ACC112 (cell line): Measurements from ENCODE around the gene WT1.

Experiments
- H2AFZ ChIP-seq: fragments of 200-600 bp; sonication (generic); one replicate; pipeline ENCODE4 v1.6.0; 2017; ENCODE audit warnings: antibody characterized with exemption, low read length; ENCODE audit not compliant: unreplicated experiment
- H3K27ac ChIP-seq: fragments of 200-600 bp; sonication (generic); 2 replicates; pipeline ENCODE4 v1.5.1; 2014; ENCODE audit warnings: low read depth, mild to moderate bottlenecking, antibody characterized with exemption, low read length, moderate library complexity
- H3K27me3 ChIP-seq: fragments of 200-600 bp; sonication (generic); 2 replicates; pipeline ENCODE4 v1.6.1; 2014; ENCODE audit warnings: mild to moderate bottlenecking, antibody characterized with exemption, low read length, moderate library complexity, mixed read lengths; ENCODE audit not compliant: insufficient read depth
- H3K36me3 ChIP-seq: fragments of 200-600 bp; sonication (generic); 2 replicates; pipeline ENCODE4 v1.6.1; 2016; ENCODE audit warnings: mild to moderate bottlenecking, antibody characterized with exemption, low read length, moderate library complexity, mixed read lengths; ENCODE audit not compliant: insufficient read depth
- H3K4me1 ChIP-seq: fragments of 200-600 bp; sonication (generic); one replicate; pipeline ENCODE4 v1.6.1; 2016; ENCODE audit warnings: low read length, mixed read lengths; ENCODE audit not compliant: insufficient read depth, unreplicated experiment, control insufficient read depth
- H3K4me3 ChIP-seq: fragments of 200-600 bp; sonication (generic); 2 replicates; pipeline ENCODE4 v1.5.1; 2014; ENCODE audit warnings: mild to moderate bottlenecking, low read depth, low read length
- H3K79me2 ChIP-seq: fragments of 200-600 bp; sonication (generic); one replicate; pipeline ENCODE4 v1.6.0; 2016; ENCODE audit warnings: low read length; ENCODE audit not compliant: control insufficient read depth, unreplicated experiment, insufficient read depth

Gene WT1

GRCh38 chr11:32420937-32421901 is 14.1 kb downstream of the WT1 start:
- H3K36me3 ChIP-seq, result no peaks in the 10 kb centered on the region
- no peaks in the 10 kb centered on the region for H3K4me1 ChIP-seq
- no peak overlapping the region for H3K27ac ChIP-seq
- H3K79me2 ChIP-seq, result no peaks in the 10 kb centered on the region
- no peak overlapping the region for H3K4me3 ChIP-seq
- H3K27me3 ChIP-seq, result peaks cover 94% of the 10 kb centered on the region
- H2AFZ ChIP-seq, result no peak overlapping the region

- Histone ChIP-seq H3K4me3 (no peak overlapping the region), H3K4me1 (no peaks in the 10 kb centered on the region), H2AFZ (no peak overlapping the region), H3K27me3 (peaks cover 93% of the 10 kb centered on the region), H3K79me2 (no peaks in the 10 kb centered on the region), H3K36me3 (no peaks in the 10 kb centered on the region), H3K27ac (no peak overlapping the region)
Observed at GRCh38 chr11:32420139-32420538, 15.2 kb downstream of the WT1 start.

- peaks cover 92% of the 10 kb centered on the region for H3K27me3 ChIP-seq
- H3K27ac ChIP-seq, result no peak overlapping the region
- H2AFZ ChIP-seq, result no peak overlapping the region
- H3K36me3 ChIP-seq, result no peaks in the 10 kb centered on the region
- H3K4me3 ChIP-seq, result no peak overlapping the region
- H3K4me1 ChIP-seq, result no peaks in the 10 kb centered on the region
- no peaks in the 10 kb centered on the region for H3K79me2 ChIP-seq
Observed at GRCh38 chr11:32418836-32419235, 16.5 kb downstream of the WT1 start.

- Histone ChIP-seq H3K79me2 (no peaks in the 10 kb centered on the region), H2AFZ (no peak overlapping the region), H3K4me3 (no peak overlapping the region), H3K27ac (no peak overlapping the region), H3K27me3 (peaks cover 93% of the 10 kb centered on the region), H3K4me1 (no peaks in the 10 kb centered on the region), H3K36me3 (no peaks in the 10 kb centered on the region)
Observed at GRCh38 chr11:32417806-32418205, 17.5 kb downstream of the WT1 start.

DNA sequence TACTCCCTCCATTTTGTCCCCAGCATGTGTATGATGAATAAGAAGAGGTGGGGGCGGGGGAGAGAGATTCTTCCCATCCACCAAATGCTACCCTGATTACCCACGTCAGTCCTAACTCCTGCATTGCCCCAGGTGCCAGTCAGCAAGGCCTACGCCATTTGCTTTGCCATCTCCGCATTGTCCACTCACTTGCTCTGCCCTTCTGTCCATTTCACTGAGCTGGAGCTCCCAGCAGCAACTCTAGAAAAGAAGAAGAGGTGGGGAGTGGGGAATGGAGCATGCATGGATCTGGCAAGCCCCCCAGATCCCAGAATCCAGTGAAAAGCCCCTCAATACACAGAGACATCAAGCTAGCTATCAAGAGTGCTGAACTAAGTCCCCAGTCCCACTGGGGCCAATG is 19.0 kb downstream of the WT1 start:
- Histone ChIP-seq H3K4me3 (no peak overlapping the region), H3K36me3 (no peaks in the 10 kb centered on the region), H3K27ac (no peak overlapping the region)

DNA sequence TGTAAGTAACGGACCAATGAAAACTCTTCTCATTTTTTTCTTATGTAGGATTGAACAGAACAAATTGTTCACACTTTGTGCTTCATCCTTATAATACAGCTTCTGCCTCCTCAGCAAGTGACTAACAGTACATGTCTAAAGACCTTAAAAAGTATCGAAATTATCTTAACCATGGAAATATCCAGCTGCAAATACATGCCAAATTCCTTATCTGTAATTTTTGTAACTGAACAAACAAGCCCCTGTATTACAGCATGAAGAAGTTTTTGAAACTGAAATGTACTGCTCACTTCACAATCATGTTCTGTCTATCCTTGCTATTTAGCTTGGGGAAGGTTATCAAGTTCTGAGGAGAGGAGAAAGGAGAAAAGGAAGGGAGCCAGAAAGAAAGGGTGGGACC is 20.4 kb downstream of the WT1 start:
- peaks cover 96% of the 10 kb centered on the region for H3K27me3 ChIP-seq
- no peak overlapping the region for H3K27ac ChIP-seq
- H3K4me3 ChIP-seq, result no peak overlapping the region
- H3K79me2 ChIP-seq, result no peaks in the 10 kb centered on the region
- H3K4me1 ChIP-seq, result no peaks in the 10 kb centered on the region
- H2AFZ ChIP-seq, result no peak overlapping the region
- H3K36me3 ChIP-seq, result no peaks in the 10 kb centered on the region

More for the DNA sequence above, 19.0 kb downstream of the WT1 start:
- H3K79me2 ChIP-seq, result no peaks in the 10 kb centered on the region
- H2AFZ ChIP-seq, result no peak overlapping the region
- peaks cover 94% of the 10 kb centered on the region for H3K27me3 ChIP-seq
- H3K4me1 ChIP-seq, result no peaks in the 10 kb centered on the region

DNA sequence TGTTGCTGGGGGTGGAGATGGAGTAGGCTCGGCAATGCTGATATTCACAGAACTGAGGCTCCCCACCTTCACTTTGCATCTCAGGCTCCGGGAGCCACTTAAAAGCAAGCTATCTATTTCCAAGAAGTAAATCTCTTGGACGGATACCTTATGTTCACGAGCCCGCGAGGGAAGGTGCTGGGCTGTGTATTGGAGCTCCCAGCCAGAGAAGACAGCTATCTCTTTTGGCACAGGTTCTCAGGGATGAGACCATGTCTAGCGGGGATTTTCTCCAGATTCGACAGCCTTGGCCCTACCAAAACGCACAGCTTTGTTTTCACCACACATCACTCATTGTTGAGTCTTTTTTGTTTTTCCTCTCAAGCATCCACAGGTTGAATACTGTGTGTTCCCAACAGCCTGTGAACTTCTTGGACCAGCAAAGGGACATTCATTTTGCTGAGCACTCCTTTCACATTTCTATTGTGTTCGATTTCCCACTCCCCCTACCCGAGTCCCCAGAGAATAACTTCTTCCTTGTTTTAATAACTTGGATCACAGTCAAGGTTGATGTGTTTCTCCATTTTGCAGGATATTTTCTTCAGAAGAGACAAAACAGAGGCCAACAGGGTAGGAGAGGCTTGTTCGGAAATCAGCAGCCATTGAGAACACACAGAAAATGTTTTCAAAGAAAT is 23.3 kb downstream of the WT1 start:
- H3K27ac ChIP-seq, result no peak overlapping the region
- no peaks in the 10 kb centered on the region for H3K4me1 ChIP-seq
- no peaks in the 10 kb centered on the region for H3K79me2 ChIP-seq
- no peaks in the 10 kb centered on the region for H3K36me3 ChIP-seq
- peaks cover 90% of the 10 kb centered on the region for H3K27me3 ChIP-seq
- no peak overlapping the region for H2AFZ ChIP-seq
- no peak overlapping the region for H3K4me3 ChIP-seq

- Histone ChIP-seq H3K79me2 (no peaks in the 10 kb centered on the region), H3K4me1 (no peaks in the 10 kb centered on the region), H2AFZ (no peak overlapping the region), H3K4me3 (no peak overlapping the region), H3K36me3 (no peaks in the 10 kb centered on the region), H3K27me3 (peaks cover 84% of the 10 kb centered on the region), H3K27ac (no peak overlapping the region)
Observed at GRCh38 chr11:32405592-32405991, 29.7 kb downstream of the WT1 start.

GRCh38 chr11:32402836-32403235 is 32.5 kb downstream of the WT1 start:
- Histone ChIP-seq H2AFZ (no peak overlapping the region), H3K4me3 (no peak overlapping the region), H3K27me3 (peaks cover 85% of the 10 kb centered on the region), H3K79me2 (no peaks in the 10 kb centered on the region), H3K4me1 (no peaks in the 10 kb centered on the region), H3K36me3 (no peaks in the 10 kb centered on the region), H3K27ac (no peak overlapping the region)

DNA sequence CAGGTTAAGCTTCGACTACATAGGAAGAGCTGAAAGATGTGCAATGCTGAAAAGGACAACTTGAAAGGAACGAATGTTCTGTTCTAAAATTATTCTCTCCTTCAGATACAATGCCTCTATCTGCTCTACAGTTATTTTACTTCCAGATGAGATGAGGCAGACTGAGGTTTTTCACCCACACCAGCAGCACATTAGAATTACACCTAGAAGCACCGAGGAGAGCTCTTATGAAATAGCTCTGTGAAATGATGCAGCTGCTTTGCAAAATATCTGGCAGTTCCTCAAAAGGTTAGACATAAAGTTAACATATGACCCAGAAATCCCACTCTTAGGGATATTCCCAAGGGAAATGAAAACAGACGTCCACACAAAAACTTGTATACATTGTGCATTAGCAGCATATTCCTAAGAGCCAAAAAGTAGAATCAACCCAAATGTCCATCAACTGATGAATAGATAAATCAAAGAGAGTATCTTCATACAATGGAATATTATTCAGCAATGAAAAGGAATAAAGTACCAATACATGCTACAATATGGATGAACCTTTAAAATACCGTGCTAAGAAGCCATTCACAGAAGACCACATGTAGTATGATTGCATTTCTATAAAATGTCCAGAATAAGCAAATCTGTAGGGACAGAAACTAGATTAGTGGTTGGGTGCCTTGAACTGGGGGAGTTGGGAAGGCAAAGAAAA is 34.5 kb downstream of the WT1 start:
- Histone ChIP-seq H3K36me3 (no peaks in the 10 kb centered on the region), H3K4me3 (no peak overlapping the region), H2AFZ (no peak overlapping the region), H3K79me2 (no peaks in the 10 kb centered on the region), H3K4me1 (peaks cover 4% of the 10 kb centered on the region), H3K27me3 (peaks cover 86% of the 10 kb centered on the region), H3K27ac (no peak overlapping the region)
